Smooth muscle cell (in vitro differentiated cells): ENCODE data around the gene RSPO1. TPM values are rescaled to one million over a fixed set of nuclear protein-coding genes. Genes with fewer than 3 reads are reported as not detected.

Experiments used
- DNase-seq: peaks from one replicate; lab custom pipeline; 2025; ENCODE audit not compliant: unreplicated experiment; lab: John Stamatoyannopoulos, UW
- H2AFZ ChIP-seq: fragments of 200-600 bp; sonication (generic); 2 replicates; pipeline ENCODE4 v1.6.0; 2016; ENCODE audit warnings: antibody characterized with exemption, low read depth, mild to moderate bottlenecking
- H3F3A ChIP-seq: fragments of 200-600 bp; sonication (generic); 2 replicates; pipeline ENCODE4 v1.6.0; 2017; ENCODE audit warnings: antibody characterized with exemption, low read depth
- H3K27ac ChIP-seq: fragments of 200-600 bp; sonication (generic); 2 replicates; pipeline ENCODE4 v1.5.1; 2016; ENCODE audit warnings: low read depth, mild to moderate bottlenecking
- H3K27me3 ChIP-seq: fragments of 200-600 bp; sonication (generic); 2 replicates; pipeline ENCODE4 v1.6.1; 2016; ENCODE audit warnings: low read depth, mild to moderate bottlenecking
- H3K36me3 ChIP-seq: fragments of 200-600 bp; sonication (generic); 2 replicates; pipeline ENCODE4 v1.5.1; 2016; ENCODE audit warnings: low read depth
- H3K4me1 ChIP-seq: fragments of 200-600 bp; sonication (generic); 2 replicates; pipeline ENCODE4 v1.5.1; 2016; ENCODE audit warnings: low read depth
- H3K4me2 ChIP-seq: fragments of 200-600 bp; sonication (generic); 2 replicates; pipeline ENCODE4 v1.6.0; 2016; ENCODE audit warnings: mild to moderate bottlenecking
- H3K4me3 ChIP-seq: fragments of 200-600 bp; sonication (generic); 2 replicates; pipeline ENCODE4 v1.5.1; 2016; ENCODE audit warnings: mild to moderate bottlenecking
- H3K79me2 ChIP-seq: fragments of 200-600 bp; sonication (generic); 2 replicates; pipeline ENCODE4 v1.6.0; 2016; ENCODE audit warnings: low read depth, mild to moderate bottlenecking
- H3K9ac ChIP-seq: fragments of 200-600 bp; sonication (generic); 2 replicates; pipeline ENCODE4 v1.6.0; 2016; ENCODE audit warnings: low read depth
- H3K9me3 ChIP-seq: fragments of 200-600 bp; sonication (generic); replicated peaks from 2 replicates; pipeline ENCODE4 v1.5.1; 2016; ENCODE audit warnings: low read depth
- H4K20me1 ChIP-seq: fragments of 200-600 bp; sonication (generic); 2 replicates; pipeline ENCODE4 v1.6.0; 2016; ENCODE audit warnings: low read depth
- CTCF ChIP-seq: fragments of 200-600 bp; sonication (generic); IDR thresholded peaks from 2 replicates; pipeline ENCODE4 v1.5.1; 2017; ENCODE audit warnings: borderline replicate concordance, mild to moderate bottlenecking, antibody characterized with exemption; ENCODE audit not compliant: insufficient read depth, poor library complexity, severe bottlenecking
- WGBS: methylation state at CpG from one replicate; pipeline ENCODE4 v1.1.7; 2016; ENCODE audit warnings: low lambda C conversion rate; 5-methylcytosine and 5-hydroxymethylcytosine counted together
- polyA plus RNA-seq: library from polyadenylated mRNA; unstranded; fragments of >200 nt; fragmentation: Nextera tagmentation; extraction: Ambion mirVana; gene quantifications from 2 replicates; pipeline ENCODE4 v1.2.1, GENCODE V29; 2016
- total RNA-seq: library from RNA; depleted of rRNA; stranded (reverse); fragments of >200 nt; gene quantifications from 2 replicates; pipeline ENCODE4 v1.2.3, GENCODE V29; 2014

The RSPO1 gene
- total and polyA plus RNA-seq, 2 experiments from 2014 or later, result not detected

- no peaks in the 10 kb centered on the region for H3F3A ChIP-seq
- H3K4me2 ChIP-seq, result no peak overlapping the region
- no peak for TF ChIP-seq CTCF
- no peak overlapping the region for H3K27ac ChIP-seq
- no peak for DNase-seq
- H3K9me3 ChIP-seq, result no peaks in the 10 kb centered on the region
- no peak overlapping the region for H3K9ac ChIP-seq
- 76% methylated on average over 12 of the region's 12 CpGs for WGBS
- no peaks in the 10 kb centered on the region for H3K36me3 ChIP-seq
- H2AFZ ChIP-seq, result no peak overlapping the region
- H3K4me3 ChIP-seq, result no peak overlapping the region
- peaks cover 51% of the 10 kb centered on the region for H3K27me3 ChIP-seq
- no peaks in the 10 kb centered on the region for H3K79me2 ChIP-seq
- H4K20me1 ChIP-seq, result no peaks in the 10 kb centered on the region
- no peaks in the 10 kb centered on the region for H3K4me1 ChIP-seq
Observed at GRCh38 chr1:37605061-37605650, 29.5 kb downstream of the RSPO1 start.

- Histone ChIP-seq H3K79me2 (no peaks in the 10 kb centered on the region), H3K4me3 (no peak overlapping the region), H3K4me2 (no peak overlapping the region), H3K36me3 (no peaks in the 10 kb centered on the region), H3K9ac (no peak overlapping the region), H3K4me1 (no peaks in the 10 kb centered on the region), H3F3A (no peaks in the 10 kb centered on the region), H4K20me1 (no peaks in the 10 kb centered on the region), H3K27ac (no peak overlapping the region), H3K9me3 (no peaks in the 10 kb centered on the region), H3K27me3 (peaks cover 30% of the 10 kb centered on the region), H2AFZ (no peak overlapping the region)
- TF ChIP-seq CTCF, result peak; percentile 66
- WGBS, result 38% methylated on average over 8 of the region's 8 CpGs
- no peak for DNase-seq
Observed at GRCh38 chr1:37602750-37603694, 31.7 kb downstream of the RSPO1 start.

GRCh38 chr1:37601441-37601840 lies 33.3 kb downstream of the RSPO1 start:
- TF ChIP-seq CTCF, result no peak
- Histone ChIP-seq H3K27ac (no peak overlapping the region), H3K27me3 (peaks cover 14% of the 10 kb centered on the region), H3K4me2 (no peak overlapping the region), H3K9me3 (no peaks in the 10 kb centered on the region), H4K20me1 (no peaks in the 10 kb centered on the region), H3K4me1 (no peaks in the 10 kb centered on the region), H3F3A (no peaks in the 10 kb centered on the region), H3K79me2 (no peaks in the 10 kb centered on the region), H3K36me3 (no peaks in the 10 kb centered on the region), H2AFZ (no peak overlapping the region), H3K4me3 (no peak overlapping the region), H3K9ac (no peak overlapping the region)
- no peak for DNase-seq
